Astrocyte of the spinal cord (primary cell): Measurements from ENCODE around the gene CXCL5.

Source experiments
- DNase-seq: peaks from one replicate; pipeline ENCODE4 v3.0.0; 2011; ENCODE audit warnings: low read depth, low spot score
- H3K4me3 ChIP-seq: 2 replicates; pipeline ENCODE4 v1.5.1; 2011; ENCODE audit warnings: low read depth, mild to moderate bottlenecking, low read length, moderate library complexity
- CTCF ChIP-seq: IDR thresholded peaks from 2 replicates; pipeline ENCODE4 v1.5.1; 2012; ENCODE audit warnings: low read depth, mild to moderate bottlenecking, low read length, inconsistent platforms
- in situ Hi-C: cut with HindIII; loops from 2 replicates; pipeline ENCODE4 v1.10.0; 2017; ENCODE audit warnings: low sequenced_read_pairs

The CXCL5 gene

GRCh38 chr4:73948291-73948690, 50.2 kb downstream of the CXCL5 start:
- in situ Hi-C loops, result no loop called here
- TF ChIP-seq CTCF, result no peak
- no peak overlapping the region for H3K4me3 ChIP-seq
- no peak for DNase-seq

- in situ Hi-C loops, result no loop called here
- no peak for TF ChIP-seq CTCF
These were observed 51.1 kb downstream of the CXCL5 start for GRCh38 chr4:73947239-73947985.

GRCh38 chr4:73945674-73946449, 52.6 kb downstream of the CXCL5 start:
- DNase-seq, result no peak
- no peak for TF ChIP-seq CTCF
- in situ Hi-C loops, result no loop called here
- H3K4me3 ChIP-seq, result no peak overlapping the region

More at GRCh38 chr4:73947239-73947985, 51.1 kb downstream of the CXCL5 start:
- no peak for DNase-seq
- H3K4me3 ChIP-seq, result no peak overlapping the region
